SK-N-SH (cell line): Measurements from ENCODE around the gene PLA2G2F. TPM values are rescaled to one million over a fixed set of nuclear protein-coding genes. Genes with fewer than 3 reads are reported as not detected.

Source experiments
- CTCF ChIA-PET: fragments of 300-600, 350-600 bp; formaldehyde crosslinking; extraction: SDS; loops from one replicate; lab custom pipeline; 2021; lab: Yijun Ruan, JAX
- POLR2A ChIA-PET: fragments of 350-600 bp; sonication (Branson Sonifier 250); formaldehyde crosslinking; extraction: SDS; loops from one replicate; lab custom pipeline; 2020; ENCODE audit warnings: antibody characterized with exemption, inconsistent platforms; lab: Yijun Ruan, JAX
- DNase-seq: peaks from one replicate; pipeline ENCODE4 v3.0.0; 2012
- H2AFZ ChIP-seq: fragments of 200-600 bp; sonication (generic); 2 replicates; pipeline ENCODE4 v1.8.1; 2016; ENCODE audit warnings: antibody characterized with exemption, mild to moderate bottlenecking, low read depth
- H3F3A ChIP-seq: fragments of 200-600 bp; sonication (generic); replicated peaks from 2 replicates; pipeline ENCODE3; 2016; ENCODE audit warnings: antibody characterized with exemption, mild to moderate bottlenecking; ENCODE audit not compliant: insufficient read depth
- H3K27ac ChIP-seq, 2 experiments: fragments of 200-500 bp in 1 of 2; fragments of 200-600 bp in 1 of 2; sonication (Bioruptor generic) in 1 of 2; sonication (generic), shearing (Covaris generic) in 1 of 2; 2 replicates each; pipeline versions ENCODE4 v1.5.1 to v1.6.1; 2014 to 2016; ENCODE audit warnings: low read depth in 2 of 2, inconsistent platforms in 1 of 2, low read length in 1 of 2, mild to moderate bottlenecking in 1 of 2, mixed read lengths in 1 of 2
- H3K27me3 ChIP-seq: fragments of 200-600 bp; sonication (generic), shearing (Covaris generic); 2 replicates; pipeline ENCODE4 v1.6.1; 2016; ENCODE audit warnings: mixed run types; ENCODE audit not compliant: insufficient read depth
- H3K36me3 ChIP-seq, 2 experiments: fragments of 200-500 bp in 1 of 2; fragments of 200-600 bp in 1 of 2; sonication (Bioruptor generic) in 1 of 2; sonication (generic) in 1 of 2; replicated peaks in 1 of 2; 2 replicates each; pipeline versions ENCODE3 to v1.5.1; 2014 to 2016; ENCODE audit warnings: low read length in 1 of 2, mild to moderate bottlenecking in 1 of 2; ENCODE audit not compliant: insufficient read depth in 2 of 2, control insufficient read depth in 1 of 2
- H3K4me1 ChIP-seq, 2 experiments: fragments of 200-500 bp in 1 of 2; fragments of 200-600 bp in 1 of 2; sonication (Bioruptor generic) in 1 of 2; sonication (generic), shearing (Covaris generic) in 1 of 2; 2 replicates each; pipeline versions ENCODE4 v1.5.1 to v1.6.1; 2014 to 2016; ENCODE audit warnings: low read depth in 1 of 2, low read length in 1 of 2, mixed run types in 1 of 2; ENCODE audit not compliant: insufficient read depth in 2 of 2, control insufficient read depth in 1 of 2
- H3K4me2 ChIP-seq: fragments of 200-600 bp; sonication (generic), shearing (Covaris generic); 2 replicates; pipeline ENCODE4 v1.6.1; 2017; ENCODE audit warnings: mixed run types
- H3K4me3 ChIP-seq, 2 experiments: fragments of 200-500 bp in 1 of 2; fragments of 200-600 bp in 1 of 2; sonication (Bioruptor generic) in 1 of 2; sonication (generic), shearing (Covaris generic) in 1 of 2; 2 replicates each; pipeline versions ENCODE4 v1.5.1 to v1.8.1; 2014 to 2016; ENCODE audit warnings: low read depth in 2 of 2, inconsistent platforms in 1 of 2, low read length in 1 of 2, mild to moderate bottlenecking in 1 of 2, mixed read lengths in 1 of 2, moderate library complexity in 1 of 2
- H3K79me2 ChIP-seq: fragments of 200-600 bp; sonication (generic); 2 replicates; pipeline ENCODE4 v1.8.1; 2017; ENCODE audit warnings: mild to moderate bottlenecking; ENCODE audit not compliant: insufficient read depth
- H3K9ac ChIP-seq: fragments of 200-600 bp; sonication (generic); 2 replicates; pipeline ENCODE4 v1.6.1; 2017; ENCODE audit warnings: mixed run types
- H3K9me2 ChIP-seq: fragments of 200-600 bp; sonication (generic); 2 replicates; pipeline ENCODE4 v1.6.1; 2017; ENCODE audit warnings: mixed run types
- H3K9me3 ChIP-seq: fragments of 200-600 bp; sonication (generic); 2 replicates; pipeline ENCODE4 v1.6.1; 2017; ENCODE audit warnings: mixed run types, mild to moderate bottlenecking, moderate library complexity
- H4K20me1 ChIP-seq: fragments of 200-600 bp; sonication (generic); 2 replicates; pipeline ENCODE4 v1.6.1; 2017; ENCODE audit warnings: mild to moderate bottlenecking, mixed run types; ENCODE audit not compliant: insufficient read depth
- CHD2 ChIP-seq: fragments of 150-350 bp; IDR thresholded peaks from 2 replicates; pipeline ENCODE4 v1.6.1; 2018; ENCODE audit warnings: low read length; ENCODE audit not compliant: partially characterized antibody
- ELF1 ChIP-seq: IDR thresholded peaks from 2 replicates; pipeline ENCODE4 v1.4.0; 2012
- EP300 ChIP-seq, 2 experiments: IDR thresholded peaks; 2 replicates each; pipeline versions ENCODE4 v1.4.0 to v1.6.1; 2012; ENCODE audit warnings: borderline replicate concordance in 1 of 2, low read depth in 1 of 2, low read length in 1 of 2
- FOSL2 ChIP-seq: IDR thresholded peaks from 2 replicates; pipeline ENCODE4 v1.4.0; 2012; ENCODE audit warnings: low read depth, mild to moderate bottlenecking, moderate library complexity, borderline replicate concordance
- FOXM1 ChIP-seq: IDR thresholded peaks from 2 replicates; pipeline ENCODE4 v1.4.0; 2012; ENCODE audit warnings: low read depth, mild to moderate bottlenecking
- GABPA ChIP-seq: IDR thresholded peaks from 2 replicates; pipeline ENCODE4 v1.4.0; 2012; ENCODE audit warnings: low read depth, mild to moderate bottlenecking
- GATA2 ChIP-seq: sonication (generic); formaldehyde crosslinking; IDR thresholded peaks from 2 replicates; pipeline ENCODE4 v1.5.0; 2020; ENCODE audit warnings: mild to moderate bottlenecking, missing genetic modification reagents
- JUND ChIP-seq: IDR thresholded peaks from 2 replicates; pipeline ENCODE4 v1.4.0; 2012
- MEF2A ChIP-seq: IDR thresholded peaks from 2 replicates; pipeline ENCODE4 v1.4.0; 2012; ENCODE audit warnings: low read depth, borderline replicate concordance
- MXI1 ChIP-seq: IDR thresholded peaks from 2 replicates; pipeline ENCODE4 v1.6.1; 2012; ENCODE audit warnings: mild to moderate bottlenecking, low read depth, low read length, improper control_type of control experiment
- NFIC ChIP-seq: IDR thresholded peaks from 2 replicates; pipeline ENCODE4 v1.4.0; 2012; ENCODE audit warnings: borderline replicate concordance
- POLR2AphosphoS5 ChIP-seq: IDR thresholded peaks from 2 replicates; pipeline ENCODE4 v1.6.1; 2012; ENCODE audit warnings: low read depth, low read length
- RAD21 ChIP-seq: IDR thresholded peaks from 2 replicates; pipeline ENCODE4 v1.6.1; 2012; ENCODE audit warnings: mild to moderate bottlenecking, low read length
- RCOR1 ChIP-seq: fragments of 150-350 bp; IDR thresholded peaks from 2 replicates; pipeline ENCODE4 v1.6.1; 2017; ENCODE audit warnings: antibody characterized with exemption, low read length
- RFX5 ChIP-seq: IDR thresholded peaks from 2 replicates; pipeline ENCODE4 v1.6.1; 2012; ENCODE audit warnings: mild to moderate bottlenecking, improper control_type of control experiment, low read length
- RXRA ChIP-seq: IDR thresholded peaks from 2 replicates; pipeline ENCODE4 v1.4.0; 2012; ENCODE audit warnings: low read depth, mild to moderate bottlenecking, borderline replicate concordance
- SIN3A ChIP-seq: IDR thresholded peaks from 2 replicates; pipeline ENCODE4 v1.6.1; 2012; ENCODE audit warnings: low read depth, mild to moderate bottlenecking, low read length, moderate library complexity, borderline replicate concordance
- TCF12 ChIP-seq: IDR thresholded peaks from 2 replicates; pipeline ENCODE4 v1.4.0; 2012
- USF1 ChIP-seq: IDR thresholded peaks from 2 replicates; pipeline ENCODE4 v1.4.0; 2012; ENCODE audit warnings: low read depth, borderline replicate concordance
- WGBS: methylation state at CpG from one replicate; pipeline ENCODE4 v1.1.6; 2017; ENCODE audit warnings: low lambda C conversion rate; 5-methylcytosine and 5-hydroxymethylcytosine counted together
- polyA plus RNA-seq, 3 experiments: library from polyadenylated mRNA; depleted of rRNA; stranded (reverse); fragments of >200 nt; gene quantifications; 2 replicates each; pipeline ENCODE4 v1.2.3, GENCODE V29; 2012
- TF ChIP-seq, protein P1 (sequence below): fragments of 150-350 bp; IDR thresholded peaks from 2 replicates; pipeline ENCODE4 v1.6.1; 2017; ENCODE audit warnings: antibody characterized with exemption, low read length, low read depth, borderline replicate concordance

Gene PLA2G2F
- polyA plus RNA-seq, 1 of the 3 experiments (the other 2 are of a cell fraction), result not detected

- Histone ChIP-seq H4K20me1 (no peaks in the 10 kb centered on the region), H3K9me3 (no peaks in the 10 kb centered on the region), H2AFZ (no peak overlapping the region), H3K27ac (no peak overlapping the region), H3F3A (no peaks in the 10 kb centered on the region), H3K79me2 (no peaks in the 10 kb centered on the region), H3K4me1 (no peaks in the 10 kb centered on the region), H3K4me3 (no peak overlapping the region), H3K9ac (no peak overlapping the region), H3K9me2 (no peaks in the 10 kb centered on the region), H3K36me3 (no peaks in the 10 kb centered on the region), H3K27me3 (no peaks in the 10 kb centered on the region), H3K4me2 (no peak overlapping the region)
- CTCF ChIA-PET, result interaction anchor here (1.1 kb wide), 1 partner anchor 15 kb away, joined by 3 read pairs; no protein-coding TSS in a partner anchor
- 67% methylated on average over 2 of the region's 4 CpGs for WGBS
- POLR2A ChIA-PET, result no interaction called here
- DNase-seq, result no peak
- TF ChIP-seq MXI1, result no peak
- TF ChIP-seq RFX5, result no peak
Measured at GRCh38 chr1:20137055-20137454, 2.1 kb upstream of the PLA2G2F start.

- Histone ChIP-seq H3K4me1 (no peaks in the 10 kb centered on the region), H3K9me3 (no peaks in the 10 kb centered on the region), H4K20me1 (no peaks in the 10 kb centered on the region), H3K27me3 (no peaks in the 10 kb centered on the region), H3K79me2 (no peaks in the 10 kb centered on the region), H3K9me2 (no peaks in the 10 kb centered on the region), H3K36me3 (no peaks in the 10 kb centered on the region), H3F3A (no peaks in the 10 kb centered on the region), H3K4me2 (no peak overlapping the region), H2AFZ (no peak overlapping the region), H3K4me3 (no peak overlapping the region), H3K27ac (no peak overlapping the region), H3K9ac (no peak overlapping the region)
- ChIA-PET CTCF (interaction anchor here (1.1 kb wide), 1 partner anchor 14 kb away, joined by 3 read pairs; no protein-coding TSS in a partner anchor), POLR2A (no interaction called here)
- TF ChIP-seq RFX5, result no peak
- no peak for TF ChIP-seq USF1
- TF ChIP-seq, protein P1, sequence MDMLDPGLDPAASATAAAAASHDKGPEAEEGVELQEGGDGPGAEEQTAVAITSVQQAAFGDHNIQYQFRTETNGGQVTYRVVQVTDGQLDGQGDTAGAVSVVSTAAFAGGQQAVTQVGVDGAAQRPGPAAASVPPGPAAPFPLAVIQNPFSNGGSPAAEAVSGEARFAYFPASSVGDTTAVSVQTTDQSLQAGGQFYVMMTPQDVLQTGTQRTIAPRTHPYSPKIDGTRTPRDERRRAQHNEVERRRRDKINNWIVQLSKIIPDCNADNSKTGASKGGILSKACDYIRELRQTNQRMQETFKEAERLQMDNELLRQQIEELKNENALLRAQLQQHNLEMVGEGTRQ, result no peak
- TF ChIP-seq TCF12, result no peak
- no peak for TF ChIP-seq MEF2A
- no peak for TF ChIP-seq EP300 (IDR thresholded peaks at IDR 0.05; ENCODE audit: borderline replicate concordance in 1 of 2, low read depth in 1 of 2, low read length in 1 of 2)
- no peak for TF ChIP-seq NFIC
- TF ChIP-seq FOSL2, result no peak
- no peak for TF ChIP-seq SIN3A
- no peak for DNase-seq
- WGBS, result 100% methylated on average over 1 of the region's 1 CpG
Measured at GRCh38 chr1:20137604-20138003, 1.5 kb upstream of the PLA2G2F start.

DNA sequence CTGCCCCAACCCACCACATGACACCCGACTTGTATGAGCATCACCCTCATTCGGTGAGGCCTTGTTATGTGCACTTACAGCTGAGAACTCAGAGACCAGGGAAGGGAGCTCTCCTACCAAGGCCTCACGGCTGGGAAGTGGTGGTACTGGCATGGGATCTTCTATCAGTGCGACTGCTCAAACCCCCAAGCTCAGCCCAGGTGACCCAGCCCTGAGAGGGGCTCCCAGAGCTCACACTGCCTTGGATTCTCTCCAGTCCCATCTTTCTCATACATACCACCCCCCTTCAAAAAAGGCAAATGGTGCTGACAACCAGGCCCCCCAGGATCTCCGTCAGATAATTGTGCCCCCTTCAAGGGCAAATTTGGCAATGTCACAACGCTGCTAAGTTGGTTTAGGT, 777 bp upstream of the PLA2G2F start:
- Histone ChIP-seq H3K27ac (no peak overlapping the region), H3K27me3 (no peaks in the 10 kb centered on the region; the same call in 1 of the 2 replicates), H3F3A (no peaks in the 10 kb centered on the region), H3K9me2 (no peaks in the 10 kb centered on the region), H3K36me3 (no peaks in the 10 kb centered on the region), H3K4me1 (no peaks in the 10 kb centered on the region), H3K4me3 (no peak overlapping the region), H3K9ac (no peak overlapping the region), H3K79me2 (no peaks in the 10 kb centered on the region), H3K9me3 (no peaks in the 10 kb centered on the region), H4K20me1 (no peaks in the 10 kb centered on the region), H2AFZ (no peak overlapping the region), H3K4me2 (no peak overlapping the region)
- CTCF ChIA-PET, result no interaction called here
- POLR2A ChIA-PET, result no interaction called here
- DNase-seq, result no peak
- no peak for TF ChIP-seq POLR2AphosphoS5
- TF ChIP-seq ELF1, result no peak
- TF ChIP-seq TCF12, result no peak
- TF ChIP-seq RAD21, result no peak
- no peak for TF ChIP-seq EP300 (IDR thresholded peaks at IDR 0.05; ENCODE audit: borderline replicate concordance in 1 of 2, low read depth in 1 of 2, low read length in 1 of 2)
- no peak for TF ChIP-seq RXRA
- TF ChIP-seq, protein P1, result no peak
- no peak for TF ChIP-seq GATA2 (CRISPR knock-in tag)
- no peak for TF ChIP-seq CHD2
- no peak for TF ChIP-seq FOXM1
- no peak for TF ChIP-seq MXI1
- TF ChIP-seq RCOR1, result no peak
- TF ChIP-seq MEF2A, result no peak
- TF ChIP-seq GABPA, result no peak
- no peak for TF ChIP-seq SIN3A
- no peak for TF ChIP-seq JUND
- 24% methylated on average over 4 of the region's 6 CpGs for WGBS
